HFFc6 (cell line): Measurements from ENCODE around the gene GPER1. TPM values are rescaled to one million over a fixed set of nuclear protein-coding genes. Genes with fewer than 3 reads are reported as not detected.

Source experiments
- DNase-seq: peaks from one replicate; pipeline ENCODE4 v3.0.0-alpha.2; 2018
- H3K27ac Mint-ChIP-seq: 2 replicates; pipeline ENCODE4 v1.8.0; 2020; ENCODE audit warnings: mild to moderate bottlenecking, mixed read lengths
- H3K27me3 Mint-ChIP-seq: 2 replicates; pipeline ENCODE4 v1.8.0; 2021; ENCODE audit warnings: mild to moderate bottlenecking, moderate library complexity, mixed read lengths; ENCODE audit not compliant: insufficient read depth
- H3K36me3 Mint-ChIP-seq: 2 replicates; pipeline ENCODE4 v1.8.0; 2021; ENCODE audit warnings: low read depth, mixed read lengths
- H3K4me1 Mint-ChIP-seq: 2 replicates; pipeline ENCODE4 v1.8.0; 2020; ENCODE audit warnings: low read depth, mixed read lengths
- H3K4me3 Mint-ChIP-seq: 2 replicates; pipeline ENCODE4 v1.8.0; 2020; ENCODE audit warnings: mild to moderate bottlenecking, moderate library complexity, mixed read lengths
- H3K9me3 Mint-ChIP-seq: 2 replicates; pipeline ENCODE4 v1.8.0; 2020; ENCODE audit warnings: mild to moderate bottlenecking, mixed read lengths
- CTCF ChIP-seq: fragments of 200-600 bp; sonication (generic); IDR thresholded peaks from 2 replicates; pipeline ENCODE4 v1.5.0; 2021; ENCODE audit warnings: antibody characterized with exemption, mild to moderate bottlenecking
- total RNA-seq, 6 experiments: library from RNA; stranded (reverse); fragmentation: NEBNext Ultra II Directional; extraction: Animal tissue kit (Norgen Biotek cat#: 25700); gene quantifications; 2 replicates in 1 of 6; 3 replicates in 5 of 6; pipeline ENCODE4 v1.2.3, GENCODE V29; 2021

The GPER1 gene
- total RNA-seq, 6 experiments from 2014 or later: 4.6 to 7.1 (median 5.3) TPM

GRCh38 chr7:1074593-1075431 lies 13.1 kb upstream of the GPER1 start:
- TF ChIP-seq CTCF: no peak

GRCh38 chr7:1076184-1077072 lies 11.5 kb upstream of the GPER1 start:
- no peak for DNase-seq
- H3K27me3 Mint-ChIP-seq: peaks cover 7% of the 10 kb centered on the region
- H3K4me3 Mint-ChIP-seq: no peak overlapping the region
- no peak overlapping the region for H3K27ac Mint-ChIP-seq
- TF ChIP-seq CTCF: no peak
- no peaks in the 10 kb centered on the region for H3K9me3 Mint-ChIP-seq
- 0 out of 2 replicates have a peak, but pooled peaks cover 2% of the 10 kb centered on the region for H3K36me3 Mint-ChIP-seq
- no peaks in the 10 kb centered on the region for H3K4me1 Mint-ChIP-seq

More at GRCh38 chr7:1074593-1075431, 13.1 kb upstream of the GPER1 start:
- Mint-ChIP-seq H3K27ac (no peak overlapping the region), H3K27me3 (peaks cover 7% of the 10 kb centered on the region), H3K4me3 (no peak overlapping the region), H3K4me1 (no peaks in the 10 kb centered on the region), H3K9me3 (peaks cover 10% of the 10 kb centered on the region; the same call in 1 of the 2 replicates), H3K36me3 (0 out of 2 replicates have a peak, but pooled peaks cover 10% of the 10 kb centered on the region)
- DNase-seq: no peak

- no peak overlapping the region for H3K4me3 Mint-ChIP-seq
- H3K27me3 Mint-ChIP-seq: peaks cover 6% of the 10 kb centered on the region
- H3K4me1 Mint-ChIP-seq: peaks cover 11% of the 10 kb centered on the region
- DNase-seq: no peak
- no peak for TF ChIP-seq CTCF
- H3K27ac Mint-ChIP-seq: no peak overlapping the region
- no peaks in the 10 kb centered on the region for H3K36me3 Mint-ChIP-seq
- H3K9me3 Mint-ChIP-seq: no peaks in the 10 kb centered on the region
These were observed 9.4 kb upstream of the GPER1 start for GRCh38 chr7:1078519-1078918.

GRCh38 chr7:1078985-1079384 lies 8.9 kb upstream of the GPER1 start:
- TF ChIP-seq CTCF: no peak
- no peaks in the 10 kb centered on the region for H3K9me3 Mint-ChIP-seq
- no peak for DNase-seq
- no peaks in the 10 kb centered on the region for H3K36me3 Mint-ChIP-seq
- peaks cover 6% of the 10 kb centered on the region for H3K27me3 Mint-ChIP-seq
- H3K4me3 Mint-ChIP-seq: no peak overlapping the region
- peaks cover 11% of the 10 kb centered on the region for H3K4me1 Mint-ChIP-seq
- no peak overlapping the region for H3K27ac Mint-ChIP-seq

GRCh38 chr7:1079546-1079945 lies 8.4 kb upstream of the GPER1 start:
- H3K4me1 Mint-ChIP-seq: peaks cover 11% of the 10 kb centered on the region
- H3K4me3 Mint-ChIP-seq: no peak overlapping the region
- no peaks in the 10 kb centered on the region for H3K36me3 Mint-ChIP-seq
- peaks cover 6% of the 10 kb centered on the region for H3K27me3 Mint-ChIP-seq
- TF ChIP-seq CTCF: no peak
- DNase-seq: no peak
- no peak overlapping the region for H3K27ac Mint-ChIP-seq
- H3K9me3 Mint-ChIP-seq: no peaks in the 10 kb centered on the region
